GM12891 (cell line): Measurements from ENCODE around the gene FAM180B.

Experiments used
- POLR2A ChIP-seq: IDR thresholded peaks from 2 replicates; pipeline ENCODE4 v1.6.1; 2011; ENCODE audit warnings: low read depth, low read length, control low read depth
- POLR2AphosphoS5 ChIP-seq: IDR thresholded peaks from 2 replicates; pipeline ENCODE4 v1.6.1; 2011; ENCODE audit warnings: low read depth, low read length, control low read depth

- TF ChIP-seq POLR2AphosphoS5 = no peak
- TF ChIP-seq POLR2A = no peak
Observed at GRCh38 chr11:47564933-47565339, 21.5 kb upstream of the FAM180B start.
